Karpas-422 (cell line): Measurements from ENCODE around the gene ARMH1. TPM values are rescaled to one million over a fixed set of nuclear protein-coding genes. Genes with fewer than 3 reads are reported as not detected.
A peak's percentile ranks its signal among the peaks of the same experiment; 100 is the strongest.
"Not testable (repeated sequence)": the region's sequence is repeated elsewhere in the genome, so short reads cannot be mapped to it uniquely, and the experiment has no call there.

ENCODE experiments used
- DNase-seq: peaks from one replicate; pipeline ENCODE4 v3.0.0-alpha.2; 2015
- H2AFZ ChIP-seq: fragments of 200-600 bp; sonication (generic); 2 replicates; pipeline ENCODE4 v1.6.1; 2014; ENCODE audit warnings: antibody characterized with exemption, low read length, mixed read lengths
- H3K27ac ChIP-seq: fragments of 200-600 bp; sonication (generic); 2 replicates; pipeline ENCODE4 v1.5.1; 2014; ENCODE audit warnings: mild to moderate bottlenecking, low read length, moderate library complexity
- H3K27me3 ChIP-seq: fragments of 200-600 bp; sonication (generic); 2 replicates; pipeline ENCODE4 v1.6.1; 2014; ENCODE audit warnings: low read length, mixed read lengths
- H3K36me3 ChIP-seq: fragments of 200-600 bp; sonication (generic); 2 replicates; pipeline ENCODE4 v1.6.1; 2014; ENCODE audit warnings: low read length, mixed read lengths; ENCODE audit not compliant: insufficient read depth
- H3K4me1 ChIP-seq: fragments of 200-600 bp; sonication (generic); 2 replicates; pipeline ENCODE4 v1.6.1; 2014; ENCODE audit warnings: mild to moderate bottlenecking, low read length, mixed read lengths
- H3K4me2 ChIP-seq: fragments of 200-600 bp; sonication (generic); 2 replicates; pipeline ENCODE4 v1.6.1; 2014; ENCODE audit warnings: low read length, low read depth, mild to moderate bottlenecking; ENCODE audit not compliant: poor library complexity, severe bottlenecking
- H3K4me3 ChIP-seq: fragments of 200-600 bp; sonication (generic); 2 replicates; pipeline ENCODE4 v1.5.1; 2014; ENCODE audit warnings: mild to moderate bottlenecking, antibody characterized with exemption, low read length, mixed read lengths
- H3K79me2 ChIP-seq: fragments of 200-600 bp; sonication (generic); 2 replicates; pipeline ENCODE4 v1.6.1; 2014; ENCODE audit warnings: mild to moderate bottlenecking, low read length, mixed read lengths
- H3K9ac ChIP-seq: fragments of 200-600 bp; sonication (generic); 2 replicates; pipeline ENCODE4 v1.6.0; 2014; ENCODE audit warnings: low read length
- H3K9me2 ChIP-seq: fragments of 200-600 bp; sonication (generic), shearing (Covaris generic); replicated peaks from 2 replicates; pipeline ENCODE4 v1.6.0; 2014; ENCODE audit warnings: mild to moderate bottlenecking, low read length, moderate library complexity; ENCODE audit not compliant: insufficient read depth
- H3K9me3 ChIP-seq: fragments of 300-700, 200-600 bp; sonication (generic); 2 replicates; pipeline ENCODE4 v1.6.1; 2014; ENCODE audit warnings: low read length, mixed read lengths
- H4K20me1 ChIP-seq: fragments of 200-600 bp; sonication (generic); 2 replicates; pipeline ENCODE4 v1.6.1; 2014; ENCODE audit warnings: mild to moderate bottlenecking, antibody characterized with exemption, low read length, low read depth; ENCODE audit not compliant: insufficient read depth
- total RNA-seq: library from RNA; depleted of rRNA; stranded (reverse); fragments of >200 nt; shearing (Covaris generic); gene quantifications from 2 replicates; pipeline ENCODE4 v1.2.3, GENCODE V29; 2014; ENCODE audit warnings: low replicate concordance

ARMH1 gene
- total RNA-seq, 1 experiment from 2014 or later: 7.7 TPM

GRCh38 chr1:44735992-44736391, 61.5 kb downstream of the ARMH1 start:
- no peak overlapping the region for H3K27ac ChIP-seq
- H3K27me3 ChIP-seq: no peaks in the 10 kb centered on the region
- H3K9ac ChIP-seq: no peak overlapping the region
- H3K4me2 ChIP-seq: no peak overlapping the region
- H3K79me2 ChIP-seq: peaks cover 13% of the 10 kb centered on the region
- peaks cover 21% of the 10 kb centered on the region for H3K4me1 ChIP-seq
- H3K9me2 ChIP-seq: no peaks in the 10 kb centered on the region
- H3K9me3 ChIP-seq: no peaks in the 10 kb centered on the region
- H4K20me1 ChIP-seq: no peaks in the 10 kb centered on the region
- no peak for DNase-seq
- H2AFZ ChIP-seq: no peak overlapping the region
- H3K36me3 ChIP-seq: no peaks in the 10 kb centered on the region
- H3K4me3 ChIP-seq: no peak overlapping the region

- Histone ChIP-seq H3K27ac (peak overlapping the region; percentile 72), H3K4me3 (peak overlapping the region; percentile 76), H3K79me2 (peaks cover 35% of the 10 kb centered on the region), H3K9ac (peak overlapping the region; percentile 82), H3K4me2 (peak overlapping the region; percentile 94), H3K36me3 (peaks cover 11% of the 10 kb centered on the region; the same call in 1 of the 2 replicates), H2AFZ (peak overlapping the region; percentile 25; the same call in 1 of the 2 replicates), H3K4me1 (peaks cover 18% of the 10 kb centered on the region)
- H3K9me2 ChIP-seq, H3K9me3 ChIP-seq, H3K27me3 ChIP-seq, DNase-seq, H4K20me1 ChIP-seq: not testable (repeated sequence)
Measured at GRCh38 chr1:44738953-44739306, 64.4 kb downstream of the ARMH1 start.

GRCh38 chr1:44739307-44740178, 65.0 kb downstream of the ARMH1 start, which contains the start of gene KIF2C:
TSS of gene KIF2C (plus strand) at chr1:44739837. CDS start at chr1:44739933, 96 bp downstream.
- Histone ChIP-seq H3K4me2 (peak within 1 kb of the TSS; percentile 94), H3K36me3 (peaks cover 11% of the 10 kb centered on the region; the same call in 1 of the 2 replicates), H4K20me1 (no peaks in the 10 kb centered on the region), H3K27me3 (no peaks in the 10 kb centered on the region), H3K4me1 (peaks cover 18% of the 10 kb centered on the region), H3K27ac (peak within 1 kb of the TSS; percentile 72), H3K4me3 (peak within 1 kb of the TSS; percentile 76), H2AFZ (peak within 1 kb of the TSS; percentile 27), H3K79me2 (peaks cover 41% of the 10 kb centered on the region), H3K9ac (peak within 1 kb of the TSS; percentile 82), H3K9me2 (no peaks in the 10 kb centered on the region), H3K9me3 (no peaks in the 10 kb centered on the region)
- DNase-seq: peak; percentile 99

- Histone ChIP-seq H3K27me3 (no peaks in the 10 kb centered on the region), H3K9me2 (no peaks in the 10 kb centered on the region), H3K4me3 (peak overlapping the region; percentile 76), H3K4me1 (peaks cover 18% of the 10 kb centered on the region), H3K4me2 (peak overlapping the region; percentile 94), H3K9me3 (no peaks in the 10 kb centered on the region), H2AFZ (peak overlapping the region; percentile 27; the same call in 1 of the 2 replicates), H3K27ac (peak overlapping the region; percentile 64), H4K20me1 (no peaks in the 10 kb centered on the region), H3K79me2 (peaks cover 42% of the 10 kb centered on the region), H3K36me3 (peaks cover 11% of the 10 kb centered on the region; the same call in 1 of the 2 replicates), H3K9ac (peak overlapping the region; percentile 81)
- no peak for DNase-seq
Measured at GRCh38 chr1:44740179-44740617, 65.7 kb downstream of the ARMH1 start.

- Histone ChIP-seq H3K79me2 (peaks cover 59% of the 10 kb centered on the region), H3K36me3 (peaks cover 29% of the 10 kb centered on the region), H3K4me2 (no peak overlapping the region), H3K27ac (no peak overlapping the region), H2AFZ (no peak overlapping the region), H3K4me3 (no peak overlapping the region), H4K20me1 (no peaks in the 10 kb centered on the region), H3K9me2 (no peaks in the 10 kb centered on the region), H3K27me3 (no peaks in the 10 kb centered on the region), H3K9me3 (no peaks in the 10 kb centered on the region), H3K4me1 (peaks cover 18% of the 10 kb centered on the region), H3K9ac (no peak overlapping the region)
- no peak for DNase-seq
Measured at GRCh38 chr1:44743211-44743610, 68.7 kb downstream of the ARMH1 start.

- Histone ChIP-seq H3K36me3 (peaks cover 45% of the 10 kb centered on the region), H3K4me1 (no peaks in the 10 kb centered on the region), H3K4me2 (no peak overlapping the region), H2AFZ (no peak overlapping the region), H3K4me3 (no peak overlapping the region), H3K27ac (no peak overlapping the region), H3K79me2 (peaks cover 41% of the 10 kb centered on the region), H4K20me1 (no peaks in the 10 kb centered on the region), H3K27me3 (no peaks in the 10 kb centered on the region), H3K9ac (no peak overlapping the region), H3K9me3 (no peaks in the 10 kb centered on the region), H3K9me2 (no peaks in the 10 kb centered on the region)
- DNase-seq: no peak
Measured at GRCh38 chr1:44747878-44748277, 73.4 kb downstream of the ARMH1 start.

- Histone ChIP-seq H3K4me3 (no peak overlapping the region), H3K4me2 (peak overlapping the region; percentile 13), H2AFZ (no peak overlapping the region), H3K27me3 (no peaks in the 10 kb centered on the region), H3K9me3 (no peaks in the 10 kb centered on the region), H3K36me3 (peaks cover 54% of the 10 kb centered on the region), H3K79me2 (no peaks in the 10 kb centered on the region), H4K20me1 (no peaks in the 10 kb centered on the region), H3K27ac (peak overlapping the region; percentile 51), H3K4me1 (peaks cover 17% of the 10 kb centered on the region), H3K9ac (no peak overlapping the region), H3K9me2 (no peaks in the 10 kb centered on the region)
- DNase-seq: no peak
Measured at GRCh38 chr1:44757420-44757819, 82.9 kb downstream of the ARMH1 start.

GRCh38 chr1:44759077-44759476, 84.6 kb downstream of the ARMH1 start:
- Histone ChIP-seq H3K4me3 (no peak overlapping the region), H3K9me3 (no peaks in the 10 kb centered on the region), H3K9me2 (no peaks in the 10 kb centered on the region), H3K4me2 (no peak overlapping the region), H2AFZ (no peak overlapping the region), H3K36me3 (peaks cover 53% of the 10 kb centered on the region), H3K4me1 (peaks cover 17% of the 10 kb centered on the region), H3K79me2 (no peaks in the 10 kb centered on the region), H4K20me1 (no peaks in the 10 kb centered on the region), H3K27ac (no peak overlapping the region), H3K9ac (no peak overlapping the region), H3K27me3 (no peaks in the 10 kb centered on the region)
- DNase-seq: no peak
